NT2/D1 (cell line): ENCODE data around the gene MAN1A1.

Experiments
- SUZ12 ChIP-seq: IDR thresholded peaks from 2 replicates; pipeline ENCODE4 v1.6.1; 2011; ENCODE audit not compliant: insufficient read length, insufficient read depth; ENCODE audit errors: extremely low read depth
- YY1 ChIP-seq: IDR thresholded peaks from 2 replicates; pipeline ENCODE4 v1.6.1; 2011; ENCODE audit not compliant: insufficient read length, insufficient read depth
- ZNF274 ChIP-seq: IDR thresholded peaks from 2 replicates; pipeline ENCODE4 v1.6.1; 2011; ENCODE audit warnings: mild to moderate bottlenecking, low read depth, low read length

DNA sequence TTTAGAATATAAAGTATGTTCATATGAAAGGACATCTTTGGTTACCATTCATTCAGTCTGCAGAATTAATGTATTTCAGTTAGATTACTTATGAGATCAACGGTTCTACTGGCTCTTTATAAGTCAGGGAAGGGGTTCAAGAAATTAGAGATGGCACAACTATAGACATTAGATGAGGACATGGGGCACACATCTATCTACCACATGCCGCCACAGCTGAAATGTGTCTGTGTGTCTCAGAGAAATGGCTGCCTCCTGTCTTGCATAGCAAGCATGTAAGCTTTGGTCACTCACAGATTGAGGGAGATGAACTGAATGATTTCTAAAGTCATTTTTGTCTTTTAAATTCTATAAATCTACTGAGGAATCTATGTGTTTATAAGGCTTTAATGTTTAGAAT, 142.2 kb downstream of the MAN1A1 start:
- TF ChIP-seq SUZ12 = no peak
- no peak for TF ChIP-seq ZNF274
- no peak for TF ChIP-seq YY1
